ENCODE results near the gene MPI.

DNA sequence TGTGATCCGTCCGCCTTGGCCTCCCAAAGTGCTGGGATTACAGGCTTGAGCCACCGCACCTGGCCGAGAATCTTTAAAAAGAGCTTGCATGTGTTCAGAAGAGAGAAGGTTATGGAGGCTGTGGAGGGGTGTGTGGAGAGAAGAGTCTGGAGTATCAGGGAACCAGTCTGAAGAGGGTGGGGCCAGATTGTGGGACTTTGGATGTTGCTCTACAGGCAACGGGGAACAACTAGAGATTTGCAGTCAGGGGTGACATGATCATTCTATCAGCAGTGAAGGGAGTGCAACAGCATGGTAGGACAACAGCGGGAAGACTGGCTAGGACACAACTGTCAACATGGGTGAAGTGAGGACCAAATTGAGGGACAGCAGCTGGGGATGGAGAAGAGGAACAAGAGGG is 25.5 kb upstream of the MPI start:
- TF ChIP-seq YY1 (IDR thresholded peaks at IDR 0.05; ENCODE audit: insufficient read depth, insufficient read length): no peak
- TF ChIP-seq ZNF274 (IDR thresholded peaks at IDR 0.05; ENCODE audit: low read depth, low read length): no peak
- no peak for TF ChIP-seq SUZ12 (IDR thresholded peaks at IDR 0.05; ENCODE audit: extremely low read depth, insufficient read depth, insufficient read length)
